ENCODE data around the gene MAP3K20. TPM values are rescaled to one million over a fixed set of nuclear protein-coding genes. Genes with fewer than 3 reads are reported as not detected.
"Not testable (repeated sequence)": the region's sequence is repeated elsewhere in the genome, so short reads cannot be mapped to it uniquely, and the experiment has no call there.

MAP3K20 gene
- total RNA-seq, 1 donor from 2014 or later: 23.5 TPM

GRCh38 chr2:173161040-173161439 is 85.4 kb downstream of the MAP3K20 start:
- peaks cover 6% of the 10 kb centered on the region for H3K36me3 Mint-ChIP-seq
- no peak overlapping the region for H3K4me3 Mint-ChIP-seq
- no peaks in the 10 kb centered on the region for H3K27me3 Mint-ChIP-seq
- H3K9me3 Mint-ChIP-seq: peaks cover 4% of the 10 kb centered on the region
- TF ChIP-seq CTCF (conservative IDR thresholded peaks at IDR 0.05): no peak
- H3K4me1 Mint-ChIP-seq (ENCODE audit: unreplicated experiment): peaks cover 16% of the 10 kb centered on the region
- H3K27ac Mint-ChIP-seq: no peak overlapping the region
- no peak for DNase-seq (ENCODE audit: extremely low spot score, unreplicated experiment)

- Mint-ChIP-seq H3K36me3 (peaks cover 3% of the 10 kb centered on the region), H3K27ac (no peak overlapping the region), H3K27me3 (no peaks in the 10 kb centered on the region), H3K4me1 (ENCODE audit: unreplicated experiment) (peaks cover 16% of the 10 kb centered on the region), H3K9me3 (no peaks in the 10 kb centered on the region), H3K4me3 (no peak overlapping the region)
- no peak for DNase-seq (ENCODE audit: extremely low spot score, unreplicated experiment)
- TF ChIP-seq CTCF (conservative IDR thresholded peaks at IDR 0.05): no peak
Observed at GRCh38 chr2:173161507-173161906, 85.9 kb downstream of the MAP3K20 start.

- H3K27ac Mint-ChIP-seq; H3K9me3 Mint-ChIP-seq; H3K27me3 Mint-ChIP-seq; H3K4me3 Mint-ChIP-seq; DNase-seq (ENCODE audit: extremely low spot score, unreplicated experiment); H3K36me3 Mint-ChIP-seq: not testable (repeated sequence)
- H3K4me1 Mint-ChIP-seq (ENCODE audit: unreplicated experiment): peaks cover 16% of the 10 kb centered on the region
Observed at GRCh38 chr2:173163357-173163756, 87.7 kb downstream of the MAP3K20 start.

GRCh38 chr2:173164396-173164795 is 88.8 kb downstream of the MAP3K20 start:
- H3K9me3 Mint-ChIP-seq: no peaks in the 10 kb centered on the region
- TF ChIP-seq CTCF (conservative IDR thresholded peaks at IDR 0.05): no peak
- H3K4me1 Mint-ChIP-seq (ENCODE audit: unreplicated experiment): peaks cover 16% of the 10 kb centered on the region
- H3K27me3 Mint-ChIP-seq: no peaks in the 10 kb centered on the region
- no peak for DNase-seq (ENCODE audit: extremely low spot score, unreplicated experiment)
- H3K36me3 Mint-ChIP-seq: peaks cover 3% of the 10 kb centered on the region
- no peak overlapping the region for H3K4me3 Mint-ChIP-seq
- H3K27ac Mint-ChIP-seq: no peak overlapping the region

GRCh38 chr2:173165443-173166238 is 90.0 kb downstream of the MAP3K20 start:
- TF ChIP-seq CTCF (conservative IDR thresholded peaks at IDR 0.05): no peak
- Mint-ChIP-seq H3K36me3 (peaks cover 4% of the 10 kb centered on the region), H3K9me3 (no peaks in the 10 kb centered on the region), H3K4me3 (no peak overlapping the region), H3K27me3 (no peaks in the 10 kb centered on the region), H3K27ac (no peak overlapping the region), H3K4me1 (ENCODE audit: unreplicated experiment) (peaks cover 8% of the 10 kb centered on the region)
- no peak for DNase-seq (ENCODE audit: extremely low spot score, unreplicated experiment)

- Mint-ChIP-seq H3K4me3 (no peak overlapping the region), H3K27ac (no peak overlapping the region), H3K4me1 (ENCODE audit: unreplicated experiment) (peaks cover 9% of the 10 kb centered on the region), H3K36me3 (peaks cover 7% of the 10 kb centered on the region), H3K27me3 (no peaks in the 10 kb centered on the region), H3K9me3 (no peaks in the 10 kb centered on the region)
- TF ChIP-seq CTCF (conservative IDR thresholded peaks at IDR 0.05): no peak
- no peak for DNase-seq (ENCODE audit: extremely low spot score, unreplicated experiment)
Observed at GRCh38 chr2:173171321-173171720, 95.7 kb downstream of the MAP3K20 start.

Data from type B pancreatic cell (in vitro differentiated cells).